ENCODE results near the gene TNS1. TPM values are rescaled to one million over a fixed set of nuclear protein-coding genes. Genes with fewer than 3 reads are reported as not detected.

The TNS1 gene
- total RNA-seq, 1 donor from 2014 or later = 0.91 TPM

DNA sequence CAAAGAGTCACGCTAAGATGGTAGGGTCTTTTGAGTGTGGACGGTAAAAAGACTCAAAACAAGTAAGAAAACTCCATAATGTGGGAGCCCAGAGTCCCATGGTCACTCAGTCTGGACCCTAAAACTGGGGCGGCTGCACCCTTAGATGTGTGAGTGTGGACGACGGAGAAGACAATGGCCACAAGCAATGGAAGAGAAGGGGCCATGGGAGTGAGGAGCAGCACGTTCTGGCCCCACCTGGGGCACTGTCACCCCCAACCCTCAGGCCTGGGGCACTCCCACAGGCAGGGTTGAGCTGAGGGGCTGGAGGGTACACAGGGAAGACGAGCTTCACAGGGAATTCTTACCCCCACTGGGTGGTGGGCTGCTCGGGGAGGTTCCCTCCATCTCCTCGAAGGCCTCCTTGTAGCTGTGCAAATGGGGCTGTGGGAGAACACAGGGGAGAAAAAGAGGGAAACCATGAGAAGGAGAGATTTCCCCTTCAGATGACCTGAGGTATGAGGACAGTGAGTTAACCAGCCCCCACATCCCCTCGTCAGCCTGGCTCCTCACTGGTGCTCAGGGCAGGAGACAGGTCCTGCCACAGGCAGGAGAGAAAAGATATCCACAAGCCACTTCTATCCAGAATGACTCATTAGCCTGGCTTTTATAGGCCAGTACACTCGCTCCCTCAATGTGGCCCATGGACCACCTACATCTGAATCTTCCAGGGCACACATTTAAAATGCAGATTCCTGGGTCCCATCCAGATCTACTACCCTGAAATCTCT lies 167.9 kb downstream of the TNS1 start:
- H3K4me3 Mint-ChIP-seq (ENCODE audit: low read depth) = no peak overlapping the region
- no peaks in the 10 kb centered on the region for H3K27me3 Mint-ChIP-seq (ENCODE audit: low read depth)
- intact Hi-C loops (cut with micrococcal nuclease) = no loop called here
- no peaks in the 10 kb centered on the region for H3K4me1 Mint-ChIP-seq (ENCODE audit: low read depth)
- no peak overlapping the region for H3K27ac Mint-ChIP-seq
- no peaks in the 10 kb centered on the region for H3K36me3 Mint-ChIP-seq (ENCODE audit: low read depth)
- no peak for DNase-seq (ENCODE audit: low spot score)
- no peaks in the 10 kb centered on the region for H3K9me3 Mint-ChIP-seq

GRCh38 chr2:217834057-217834620 lies 168.7 kb downstream of the TNS1 start:
- H3K4me3 Mint-ChIP-seq (ENCODE audit: low read depth) = no peak overlapping the region
- no peak for DNase-seq (ENCODE audit: low spot score)
- intact Hi-C loops (cut with micrococcal nuclease) = no loop called here
- H3K36me3 Mint-ChIP-seq (ENCODE audit: low read depth) = no peaks in the 10 kb centered on the region
- H3K27ac Mint-ChIP-seq = no peak overlapping the region
- no peaks in the 10 kb centered on the region for H3K27me3 Mint-ChIP-seq (ENCODE audit: low read depth)
- no peaks in the 10 kb centered on the region for H3K9me3 Mint-ChIP-seq
- no peaks in the 10 kb centered on the region for H3K4me1 Mint-ChIP-seq (ENCODE audit: low read depth)

- Mint-ChIP-seq H3K27ac (no peak overlapping the region), H3K9me3 (no peaks in the 10 kb centered on the region), H3K4me3 (ENCODE audit: low read depth) (no peak overlapping the region), H3K36me3 (ENCODE audit: low read depth) (no peaks in the 10 kb centered on the region), H3K27me3 (ENCODE audit: low read depth) (no peaks in the 10 kb centered on the region), H3K4me1 (ENCODE audit: low read depth) (no peaks in the 10 kb centered on the region)
- intact Hi-C loops (cut with micrococcal nuclease) = no loop called here
- no peak for DNase-seq (ENCODE audit: low spot score)
These were observed 169.4 kb downstream of the TNS1 start for GRCh38 chr2:217833439-217833838.

GRCh38 chr2:217832987-217833386 lies 169.8 kb downstream of the TNS1 start:
- no peaks in the 10 kb centered on the region for H3K36me3 Mint-ChIP-seq (ENCODE audit: low read depth)
- intact Hi-C loops (cut with micrococcal nuclease) = no loop called here
- DNase-seq (ENCODE audit: low spot score) = no peak
- no peaks in the 10 kb centered on the region for H3K9me3 Mint-ChIP-seq
- H3K27ac Mint-ChIP-seq = no peak overlapping the region
- H3K4me1 Mint-ChIP-seq (ENCODE audit: low read depth) = no peaks in the 10 kb centered on the region
- H3K27me3 Mint-ChIP-seq (ENCODE audit: low read depth) = no peaks in the 10 kb centered on the region
- no peak overlapping the region for H3K4me3 Mint-ChIP-seq (ENCODE audit: low read depth)

DNA sequence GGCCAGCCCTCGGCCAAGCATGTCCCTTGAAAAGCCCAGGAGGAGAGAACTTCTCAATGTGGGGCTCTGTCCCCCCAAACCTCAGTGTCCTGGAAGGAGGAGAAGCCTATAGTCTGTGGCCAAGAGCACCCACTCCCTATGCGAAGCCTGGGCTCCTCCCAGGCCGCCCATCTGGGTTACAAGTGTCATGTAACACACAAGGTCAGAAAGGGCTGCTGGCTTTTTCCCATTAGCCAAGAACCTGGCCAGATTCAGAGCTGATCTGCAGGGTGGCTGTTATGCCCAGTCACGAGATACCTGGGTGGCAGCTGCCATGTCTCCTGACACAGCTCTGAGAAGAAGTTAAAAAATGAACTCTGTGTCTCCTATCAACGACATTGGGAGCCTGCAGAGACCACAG lies 170.7 kb downstream of the TNS1 start:
- H3K9me3 Mint-ChIP-seq = no peaks in the 10 kb centered on the region
- no peaks in the 10 kb centered on the region for H3K27me3 Mint-ChIP-seq (ENCODE audit: low read depth)

GRCh38 chr2:217831306-217831705 lies 171.5 kb downstream of the TNS1 start:
- Mint-ChIP-seq H3K9me3 (no peaks in the 10 kb centered on the region), H3K27me3 (ENCODE audit: low read depth) (no peaks in the 10 kb centered on the region), H3K4me1 (ENCODE audit: low read depth) (no peaks in the 10 kb centered on the region), H3K36me3 (ENCODE audit: low read depth) (no peaks in the 10 kb centered on the region), H3K27ac (no peak overlapping the region), H3K4me3 (ENCODE audit: low read depth) (no peak overlapping the region)
- DNase-seq (ENCODE audit: low spot score) = no peak
- intact Hi-C loops (cut with micrococcal nuclease) = no loop called here

More for the DNA sequence above, 170.7 kb downstream of the TNS1 start:
- intact Hi-C loops (cut with micrococcal nuclease) = no loop called here
- H3K27ac Mint-ChIP-seq = no peak overlapping the region
- H3K36me3 Mint-ChIP-seq (ENCODE audit: low read depth) = no peaks in the 10 kb centered on the region
- no peaks in the 10 kb centered on the region for H3K4me1 Mint-ChIP-seq (ENCODE audit: low read depth)
- no peak overlapping the region for H3K4me3 Mint-ChIP-seq (ENCODE audit: low read depth)
- DNase-seq (ENCODE audit: low spot score) = no peak

GRCh38 chr2:217830807-217831206 lies 172.0 kb downstream of the TNS1 start:
- Mint-ChIP-seq H3K4me3 (ENCODE audit: low read depth) (no peak overlapping the region), H3K27ac (no peak overlapping the region), H3K4me1 (ENCODE audit: low read depth) (no peaks in the 10 kb centered on the region), H3K9me3 (no peaks in the 10 kb centered on the region), H3K27me3 (ENCODE audit: low read depth) (no peaks in the 10 kb centered on the region), H3K36me3 (ENCODE audit: low read depth) (no peaks in the 10 kb centered on the region)
- no peak for DNase-seq (ENCODE audit: low spot score)
- intact Hi-C loops (cut with micrococcal nuclease) = no loop called here

GRCh38 chr2:217830061-217830460 lies 172.7 kb downstream of the TNS1 start:
- intact Hi-C loops (cut with micrococcal nuclease) = no loop called here
- no peak for DNase-seq (ENCODE audit: low spot score)
- no peak overlapping the region for H3K4me3 Mint-ChIP-seq (ENCODE audit: low read depth)
- H3K4me1 Mint-ChIP-seq (ENCODE audit: low read depth) = no peaks in the 10 kb centered on the region
- H3K27ac Mint-ChIP-seq = no peak overlapping the region
- H3K36me3 Mint-ChIP-seq (ENCODE audit: low read depth) = no peaks in the 10 kb centered on the region
- H3K27me3 Mint-ChIP-seq (ENCODE audit: low read depth) = no peaks in the 10 kb centered on the region
- H3K9me3 Mint-ChIP-seq = no peaks in the 10 kb centered on the region

DNA sequence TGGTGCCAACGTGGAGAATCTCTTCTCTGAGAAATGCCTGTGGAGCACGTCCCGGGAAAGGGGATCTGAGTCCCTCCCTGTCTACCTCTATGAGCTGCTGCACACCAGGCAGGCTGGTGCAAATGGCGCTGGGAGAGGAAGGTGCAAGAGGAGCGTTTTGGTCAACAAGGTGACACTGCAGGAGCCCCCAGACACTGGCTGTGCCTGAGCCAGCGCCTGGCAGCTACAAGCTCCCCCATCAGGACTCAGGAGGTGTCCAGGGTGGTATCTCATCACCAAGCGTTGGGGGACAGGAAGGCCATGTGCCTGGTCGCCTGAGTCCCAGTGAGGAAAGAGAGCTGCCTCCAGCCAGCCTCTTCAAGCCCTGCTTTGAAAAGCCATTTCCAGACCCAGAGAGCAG lies 173.4 kb downstream of the TNS1 start:
- Mint-ChIP-seq H3K4me1 (ENCODE audit: low read depth) (no peaks in the 10 kb centered on the region), H3K4me3 (ENCODE audit: low read depth) (no peak overlapping the region), H3K27ac (no peak overlapping the region), H3K9me3 (no peaks in the 10 kb centered on the region), H3K36me3 (ENCODE audit: low read depth) (no peaks in the 10 kb centered on the region), H3K27me3 (ENCODE audit: low read depth) (no peaks in the 10 kb centered on the region)
- intact Hi-C loops (cut with micrococcal nuclease) = no loop called here
- no peak for DNase-seq (ENCODE audit: low spot score)

GRCh38 chr2:217828336-217828735 lies 174.5 kb downstream of the TNS1 start:
- intact Hi-C loops (cut with micrococcal nuclease) = no loop called here
- H3K4me3 Mint-ChIP-seq (ENCODE audit: low read depth) = no peak overlapping the region
- H3K27ac Mint-ChIP-seq = no peak overlapping the region
- no peaks in the 10 kb centered on the region for H3K27me3 Mint-ChIP-seq (ENCODE audit: low read depth)
- H3K4me1 Mint-ChIP-seq (ENCODE audit: low read depth) = no peaks in the 10 kb centered on the region
- DNase-seq (ENCODE audit: low spot score) = no peak
- no peaks in the 10 kb centered on the region for H3K9me3 Mint-ChIP-seq
- no peaks in the 10 kb centered on the region for H3K36me3 Mint-ChIP-seq (ENCODE audit: low read depth)

GRCh38 chr2:217827430-217828201 lies 175.2 kb downstream of the TNS1 start:
- intact Hi-C loops (cut with micrococcal nuclease) = no loop called here
- no peaks in the 10 kb centered on the region for H3K4me1 Mint-ChIP-seq (ENCODE audit: low read depth)
- no peaks in the 10 kb centered on the region for H3K9me3 Mint-ChIP-seq
- no peak for DNase-seq (ENCODE audit: low spot score)
- no peak overlapping the region for H3K27ac Mint-ChIP-seq
- H3K27me3 Mint-ChIP-seq (ENCODE audit: low read depth) = no peaks in the 10 kb centered on the region
- H3K36me3 Mint-ChIP-seq (ENCODE audit: low read depth) = no peaks in the 10 kb centered on the region
- no peak overlapping the region for H3K4me3 Mint-ChIP-seq (ENCODE audit: low read depth)

DNA sequence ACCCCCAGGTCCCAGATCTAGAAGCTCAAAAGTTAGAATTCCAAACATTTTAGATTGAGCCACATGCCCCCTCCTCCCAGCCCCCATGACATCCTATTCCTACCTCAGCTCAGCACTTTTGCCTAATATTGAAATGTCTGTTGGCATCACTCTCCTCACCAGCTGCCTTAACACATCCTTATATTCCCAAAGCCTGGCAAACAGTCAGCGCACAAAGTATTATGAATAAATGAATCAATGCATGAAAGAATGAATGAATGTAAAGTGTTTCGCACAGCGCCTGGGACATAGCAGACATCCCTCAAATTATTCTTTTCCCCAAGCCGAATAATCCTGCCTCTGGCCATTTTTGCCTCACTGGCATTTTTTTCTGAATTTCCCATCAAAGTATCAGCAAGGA lies 175.8 kb downstream of the TNS1 start:
- H3K9me3 Mint-ChIP-seq = no peaks in the 10 kb centered on the region
- intact Hi-C loops (cut with micrococcal nuclease) = no loop called here

DNA sequence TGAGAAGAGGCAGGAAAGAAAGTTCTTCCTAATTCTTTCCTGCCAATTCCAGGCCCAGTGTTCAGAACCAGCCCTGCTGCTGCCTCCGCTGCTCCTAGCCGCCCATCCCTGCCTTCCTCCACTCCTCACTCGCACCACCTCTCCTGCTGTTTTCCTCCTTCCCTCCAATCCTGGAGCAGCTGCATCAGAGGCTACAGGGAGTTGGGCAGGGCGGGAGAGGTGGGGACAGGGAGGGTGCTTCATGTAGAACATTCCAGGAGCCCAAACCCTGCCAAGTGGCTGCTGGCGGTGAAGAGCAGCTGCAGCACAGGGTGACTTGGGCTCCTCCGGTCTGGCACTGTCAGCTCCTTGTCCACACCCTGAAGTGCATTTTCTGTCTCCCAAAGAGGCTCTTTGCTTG lies 176.3 kb downstream of the TNS1 start:
- intact Hi-C loops (cut with micrococcal nuclease) = no loop called here
- DNase-seq (ENCODE audit: low spot score) = no peak
- Mint-ChIP-seq H3K9me3 (no peaks in the 10 kb centered on the region), H3K27me3 (ENCODE audit: low read depth) (no peaks in the 10 kb centered on the region), H3K36me3 (ENCODE audit: low read depth) (no peaks in the 10 kb centered on the region), H3K4me1 (ENCODE audit: low read depth) (no peaks in the 10 kb centered on the region), H3K27ac (no peak overlapping the region), H3K4me3 (ENCODE audit: low read depth) (no peak overlapping the region)

More for the DNA sequence above, 175.8 kb downstream of the TNS1 start:
- Mint-ChIP-seq H3K4me3 (ENCODE audit: low read depth) (no peak overlapping the region), H3K27me3 (ENCODE audit: low read depth) (no peaks in the 10 kb centered on the region), H3K27ac (no peak overlapping the region), H3K4me1 (ENCODE audit: low read depth) (no peaks in the 10 kb centered on the region), H3K36me3 (ENCODE audit: low read depth) (no peaks in the 10 kb centered on the region)
- no peak for DNase-seq (ENCODE audit: low spot score)
